ENCODE measurements around the gene CYP1A2. TPM values are rescaled to one million over a fixed set of nuclear protein-coding genes. Genes with fewer than 3 reads are reported as not detected.

CYP1A2 gene
- total and polyA plus RNA-seq, 4 donors, result 0.05 to 0.57 (median 0.17) TPM; not detected in 1

DNA sequence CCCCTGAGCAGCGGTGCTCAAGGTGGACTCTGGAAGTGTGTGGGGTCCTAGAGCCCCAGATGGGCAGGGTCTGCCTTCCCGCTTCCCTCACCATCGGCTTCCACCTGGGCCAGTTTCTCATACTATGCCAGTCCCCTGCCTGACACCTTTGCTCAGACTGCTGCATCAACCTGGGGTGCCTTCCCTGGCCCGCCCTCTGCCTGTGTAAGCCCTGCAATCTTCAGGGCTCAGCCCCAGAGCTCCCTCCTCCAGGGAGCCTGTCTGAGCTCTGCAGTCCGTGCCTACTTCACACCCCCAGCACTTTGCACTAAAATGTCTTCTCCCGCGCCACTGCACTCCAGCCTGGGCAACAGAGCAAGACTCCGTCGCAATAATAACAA is 46.3 kb downstream of the CYP1A2 start:
- DNase-seq, result no peak
- Histone ChIP-seq H3K4me3 (no peak overlapping the region), H3K36me3 (ENCODE audit: control insufficient read depth in 4 of 4, insufficient read depth in 4 of 4, low read length in 4 of 4) (peaks cover 0 to 14% (median under 1%) of the 10 kb centered on the region in 4 donors), H3K9me3 (ENCODE audit: control insufficient read depth in 4 of 4, insufficient read depth in 3 of 4, low read length in 3 of 4) (no peaks in the 10 kb centered on the region), H3K27me3 (ENCODE audit: control insufficient read depth in 3 of 3, insufficient read depth in 3 of 3, low read length in 2 of 3) (no peaks in the 10 kb centered on the region), H3K9ac (ENCODE audit: insufficient read depth in 1 of 2, low read length in 2 of 2) (no peak overlapping the region), H3K27ac (ENCODE audit: low read depth in 1 of 2, low read length in 1 of 2) (no peak overlapping the region), H3K4me1 (ENCODE audit: control insufficient read depth in 5 of 5, insufficient read depth in 5 of 5, low read length in 5 of 5) (peaks cover under 1 to 24% (median 7%) of the 10 kb centered on the region in 5 donors)
- no peak for TF ChIP-seq CTCF (IDR thresholded peaks at IDR 0.05; ENCODE audit: control extremely low read depth, extremely low read depth)
- no peak for ATAC-seq (ENCODE audit: insufficient read depth, low FRiP score)
- 93 to 95% methylated on average over 9 of the region's 9 CpGs for WGBS, 2 donors

GRCh38 chr15:74795966-74796625 is 47.5 kb downstream of the CYP1A2 start:
- Histone ChIP-seq H3K36me3 (ENCODE audit: control insufficient read depth in 4 of 4, insufficient read depth in 4 of 4, low read length in 4 of 4) (peaks cover 0 to 24% (median 4%) of the 10 kb centered on the region in 4 donors), H3K27ac (ENCODE audit: low read depth in 1 of 2, low read length in 1 of 2) (no peak overlapping the region), H3K9me3 (ENCODE audit: control insufficient read depth in 4 of 4, insufficient read depth in 3 of 4, low read length in 3 of 4) (no peaks in the 10 kb centered on the region), H3K4me3 (no peak overlapping the region), H3K9ac (ENCODE audit: insufficient read depth in 1 of 2, low read length in 2 of 2) (no peak overlapping the region), H3K4me1 (ENCODE audit: control insufficient read depth in 5 of 5, insufficient read depth in 5 of 5, low read length in 5 of 5) (peaks cover 0 to 17% (median 0%) of the 10 kb centered on the region in 5 donors), H3K27me3 (ENCODE audit: control insufficient read depth in 3 of 3, insufficient read depth in 3 of 3, low read length in 2 of 3) (no peaks in the 10 kb centered on the region)
- 86 to 88% methylated on average over 14 of the region's 14 CpGs for WGBS, 2 donors
- ATAC-seq (ENCODE audit: insufficient read depth, low FRiP score) (no peak), DNase-seq (no peak)
- no peak for TF ChIP-seq CTCF (IDR thresholded peaks at IDR 0.05; ENCODE audit: control extremely low read depth, extremely low read depth)

DNA sequence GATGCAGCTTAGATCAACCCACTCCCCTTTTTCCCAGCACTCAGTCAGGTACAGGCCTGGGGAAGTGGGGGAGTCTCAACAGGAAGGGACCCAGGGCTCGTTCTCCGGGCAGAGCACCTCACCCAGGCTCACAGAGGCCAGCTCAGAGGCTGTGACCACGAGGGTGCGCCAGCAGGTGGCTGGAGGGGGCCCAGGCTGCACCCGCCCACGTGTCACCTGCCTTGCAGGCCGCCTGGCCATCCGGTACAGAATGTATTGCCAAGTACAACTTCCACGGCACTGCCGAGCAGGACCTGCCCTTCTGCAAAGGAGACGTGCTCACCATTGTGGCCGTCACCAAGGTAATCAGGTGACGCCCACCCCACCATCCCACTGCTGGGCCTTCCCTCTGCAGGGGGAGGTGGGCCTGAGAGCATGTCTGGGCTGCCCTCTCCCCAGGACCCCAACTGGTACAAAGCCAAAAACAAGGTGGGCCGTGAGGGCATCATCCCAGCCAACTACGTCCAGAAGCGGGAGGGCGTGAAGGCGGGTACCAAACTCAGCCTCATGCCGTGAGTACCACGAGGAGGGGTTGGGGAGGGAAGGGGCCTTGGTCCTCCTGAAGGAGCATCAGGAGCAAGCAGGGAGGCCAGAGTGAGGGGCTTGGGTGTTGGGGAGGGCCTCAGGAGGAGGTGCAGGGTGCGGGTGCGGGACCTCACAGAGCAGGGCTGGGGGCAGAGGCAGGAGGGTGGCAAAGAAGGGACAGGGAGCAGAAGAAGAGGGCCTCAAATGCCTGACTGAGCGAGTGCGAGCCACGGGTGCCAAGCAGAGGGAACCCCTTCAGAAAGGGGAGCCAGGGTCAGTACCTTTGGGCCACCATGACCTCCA is 50.0 kb downstream of the CYP1A2 start:
- no peak overlapping the region for H3K9ac ChIP-seq (ENCODE audit: insufficient read depth in 1 of 2, low read length in 2 of 2)
- DNase-seq (no peak), ATAC-seq (ENCODE audit: insufficient read depth, low FRiP score) (no peak)
- no peak for TF ChIP-seq CTCF (IDR thresholded peaks at IDR 0.05; ENCODE audit: control extremely low read depth, extremely low read depth)
- H3K27me3 ChIP-seq (ENCODE audit: control insufficient read depth in 3 of 3, insufficient read depth in 3 of 3, low read length in 2 of 3), result no peaks in the 10 kb centered on the region
- H3K27ac ChIP-seq (ENCODE audit: low read depth in 1 of 2, low read length in 1 of 2), result no peak overlapping the region
- no peak overlapping the region for H3K4me3 ChIP-seq
- no peaks in the 10 kb centered on the region for H3K9me3 ChIP-seq (ENCODE audit: control insufficient read depth in 4 of 4, insufficient read depth in 3 of 4, low read length in 3 of 4)
- 81 to 84% methylated on average over 25 of the region's 25 CpGs for WGBS, 2 donors
- peaks cover under 1 to 47% (median 8%) of the 10 kb centered on the region in 4 donors for H3K36me3 ChIP-seq (ENCODE audit: control insufficient read depth in 4 of 4, insufficient read depth in 4 of 4, low read length in 4 of 4)
- peaks cover 0 to 7% (median 0%) of the 10 kb centered on the region in 5 donors for H3K4me1 ChIP-seq (ENCODE audit: control insufficient read depth in 5 of 5, insufficient read depth in 5 of 5, low read length in 5 of 5)
